GM06990 (cell line): Measurements from ENCODE around the gene LRRC36.
A peak's percentile ranks its signal among the peaks of the same experiment; 100 is the strongest.

Experiments
- DNase-seq: peaks from one replicate; pipeline ENCODE4 v3.0.0-alpha.2; 2011; ENCODE audit not compliant: insufficient read length; ENCODE audit errors: extremely low read depth
- H3K27me3 ChIP-seq: replicated peaks from 2 replicates; pipeline ENCODE4 v1.6.0; 2011; ENCODE audit warnings: low read length; ENCODE audit not compliant: control insufficient read depth, insufficient read depth
- H3K36me3 ChIP-seq: 2 replicates; pipeline ENCODE4 v1.5.1; 2011; ENCODE audit warnings: low read length; ENCODE audit not compliant: control insufficient read depth, insufficient read depth
- H3K4me3 ChIP-seq: replicated peaks from 2 replicates; pipeline ENCODE4 v1.5.1; 2011; ENCODE audit warnings: low read depth, mild to moderate bottlenecking, control low read depth, low read length
- TF ChIP-seq, protein P1 (sequence below): IDR thresholded peaks from 2 replicates; pipeline ENCODE4 v1.5.1; 2011; ENCODE audit warnings: low read length, control low read depth, mild to moderate bottlenecking, inconsistent platforms; ENCODE audit not compliant: insufficient read depth, poor library complexity, severe bottlenecking

LRRC36 gene

GRCh38 chr16:67430977-67431774, 104.6 kb downstream of the LRRC36 start, which contains the start of gene HSD11B2:
HSD11B2 (plus strand) TSS chr16:67431121; CDS start chr16:67431249, 128 bp downstream.
- H3K27me3 ChIP-seq = peaks cover 4% of the 10 kb centered on the region
- peaks cover 3% of the 10 kb centered on the region for H3K36me3 ChIP-seq
- H3K4me3 ChIP-seq = peak within 1 kb of the TSS; percentile 35
- DNase-seq = no peak
- TF ChIP-seq, protein P1, sequence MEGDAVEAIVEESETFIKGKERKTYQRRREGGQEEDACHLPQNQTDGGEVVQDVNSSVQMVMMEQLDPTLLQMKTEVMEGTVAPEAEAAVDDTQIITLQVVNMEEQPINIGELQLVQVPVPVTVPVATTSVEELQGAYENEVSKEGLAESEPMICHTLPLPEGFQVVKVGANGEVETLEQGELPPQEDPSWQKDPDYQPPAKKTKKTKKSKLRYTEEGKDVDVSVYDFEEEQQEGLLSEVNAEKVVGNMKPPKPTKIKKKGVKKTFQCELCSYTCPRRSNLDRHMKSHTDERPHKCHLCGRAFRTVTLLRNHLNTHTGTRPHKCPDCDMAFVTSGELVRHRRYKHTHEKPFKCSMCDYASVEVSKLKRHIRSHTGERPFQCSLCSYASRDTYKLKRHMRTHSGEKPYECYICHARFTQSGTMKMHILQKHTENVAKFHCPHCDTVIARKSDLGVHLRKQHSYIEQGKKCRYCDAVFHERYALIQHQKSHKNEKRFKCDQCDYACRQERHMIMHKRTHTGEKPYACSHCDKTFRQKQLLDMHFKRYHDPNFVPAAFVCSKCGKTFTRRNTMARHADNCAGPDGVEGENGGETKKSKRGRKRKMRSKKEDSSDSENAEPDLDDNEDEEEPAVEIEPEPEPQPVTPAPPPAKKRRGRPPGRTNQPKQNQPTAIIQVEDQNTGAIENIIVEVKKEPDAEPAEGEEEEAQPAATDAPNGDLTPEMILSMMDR = no peak

GRCh38 chr16:67431775-67432505, 105.3 kb downstream of the LRRC36 start:
- H3K27me3 ChIP-seq = peaks cover 2% of the 10 kb centered on the region
- H3K36me3 ChIP-seq = peaks cover 3% of the 10 kb centered on the region
- H3K4me3 ChIP-seq = no peak overlapping the region
- TF ChIP-seq, protein P1 = no peak
- DNase-seq = no peak

DNA sequence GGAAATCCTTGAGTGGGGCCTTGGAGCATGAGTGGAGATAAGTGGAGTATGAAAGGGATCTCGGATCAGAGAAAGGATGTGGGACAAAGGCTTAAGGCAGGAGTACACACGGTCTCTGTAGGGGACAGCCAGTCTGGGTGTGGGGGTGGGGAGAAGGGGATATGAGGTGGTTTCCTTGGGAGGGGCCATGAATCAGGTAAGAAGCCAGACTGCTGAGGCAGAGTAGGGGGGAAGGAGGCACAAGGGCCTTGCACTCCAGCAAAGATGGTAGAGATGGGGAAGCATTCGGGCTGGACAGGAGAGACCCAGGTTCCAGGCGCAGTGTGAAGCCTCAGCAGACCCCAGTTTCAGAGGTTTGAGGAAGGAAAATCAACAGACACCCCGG, 105.9 kb downstream of the LRRC36 start:
- H3K36me3 ChIP-seq = peaks cover 5% of the 10 kb centered on the region
- no peak for DNase-seq
- H3K4me3 ChIP-seq = no peak overlapping the region
- H3K27me3 ChIP-seq = peaks cover 2% of the 10 kb centered on the region
- TF ChIP-seq, protein P1 = no peak

- no peak overlapping the region for H3K4me3 ChIP-seq
- peaks cover 9% of the 10 kb centered on the region for H3K36me3 ChIP-seq
- DNase-seq = no peak
- TF ChIP-seq, protein P1 = no peak
- H3K27me3 ChIP-seq = peaks cover 2% of the 10 kb centered on the region; the same call in 1 of the 2 replicates
Observed at GRCh38 chr16:67433131-67433719, 106.6 kb downstream of the LRRC36 start.
